Lower lobe of right lung (tissue), 2 donors: ENCODE measurements around the gene FHIP2A. TPM values are rescaled to one million over a fixed set of nuclear protein-coding genes. Genes with fewer than 3 reads are reported as not detected.
A peak's percentile ranks its signal among the peaks of the same experiment; 100 is the strongest.
"Not testable (repeated sequence)": the region's sequence is repeated elsewhere in the genome, so short reads cannot be mapped to it uniquely, and the experiment has no call there.

ENCODE experiments used
- ATAC-seq, 2 donors: fragments of 200-7000 bp; cut with Tn5 transposase; one replicate each; pipeline ENCODE4 v1.9.1; 2020 to 2022; ENCODE audit warnings: mild to moderate bottlenecking in 2 of 2, moderate library complexity in 2 of 2
- DNase-seq: peaks from one replicate; pipeline ENCODE4 v3.0.0-alpha.2; 2020
- H3K27ac ChIP-seq: fragments of 200-600 bp; one replicate; pipeline ENCODE4 v1.8.0; 2022
- H3K27me3 ChIP-seq: fragments of 200-600 bp; one replicate; pipeline ENCODE4 v1.8.0; 2022; ENCODE audit warnings: low read depth
- H3K36me3 ChIP-seq: fragments of 200-600 bp; one replicate; pipeline ENCODE4 v1.8.0; 2022; ENCODE audit warnings: mild to moderate bottlenecking
- H3K4me1 ChIP-seq: fragments of 200-600 bp; one replicate; pipeline ENCODE4 v1.8.0; 2022
- H3K4me3 ChIP-seq: fragments of 200-600 bp; one replicate; pipeline ENCODE4 v1.8.0; 2022; ENCODE audit warnings: mild to moderate bottlenecking
- H3K9me3 ChIP-seq: fragments of 200-600 bp; one replicate; pipeline ENCODE4 v1.8.0; 2022
- CTCF ChIP-seq: fragments of 200-600 bp; IDR thresholded peaks from one replicate; pipeline ENCODE4 v1.8.0; 2022; ENCODE audit warnings: antibody characterized with exemption, mild to moderate bottlenecking
- intact Hi-C: fragments of 100-400 bp; cut with DNase I; formaldehyde crosslinking; loops from one replicate; pipeline ENCODE4 v1.11.0; 2022
- long read RNA-seq: library from polyadenylated mRNA; unstranded; transcript quantifications from one replicate; pipeline ENCODE4 v2.0.0, GENCODE V29; 2021
- total RNA-seq: library from RNA; stranded (reverse); fragmentation: NEBNext Ultra II Directional; extraction: Animal tissue kit (Norgen Biotek cat#: 25700); gene quantifications from one replicate; pipeline ENCODE4 v1.2.1, GENCODE V29; 2021
- donor health status: DM: no; HTN: yes; CAD: no; lungs with severe emphysema.

FHIP2A gene
- 23.6 TPM for total RNA-seq
- long read RNA-seq, full-length matches to known transcripts: 15 of 25 reads
- long read RNA-seq, partial matches to known transcripts: 8 of 25 reads
- long read RNA-seq, other reads (novel, unspliced or antisense): 2 of 25 reads

GRCh38 chr10:114821293-114821914 is at the start of gene FHIP2A:
Gene FHIP2A (plus strand): TSS chr10:114821780. CDS start chr10:114822079, 299 bp downstream.
- Histone ChIP-seq H3K36me3 (no peaks in the 10 kb centered on the region), H3K9me3 (no peaks in the 10 kb centered on the region), H3K27ac (peak within 1 kb of the TSS; percentile 98), H3K27me3 (no peaks in the 10 kb centered on the region), H3K4me1 (peaks cover 41% of the 10 kb centered on the region), H3K4me3 (peak within 1 kb of the TSS; percentile 92)
- intact Hi-C loops: no loop called here
- TF ChIP-seq CTCF: peak; percentile 62
- ATAC-seq: peak; percentile 96 to 98
- peak; percentile 82 for DNase-seq

GRCh38 chr10:114772496-114773196 is 48.9 kb upstream of the FHIP2A start:
- TF ChIP-seq CTCF: no peak
- Histone ChIP-seq H3K27me3 (peaks cover 3% of the 10 kb centered on the region), H3K4me1 (peaks cover 5% of the 10 kb centered on the region), H3K36me3 (no peaks in the 10 kb centered on the region), H3K9me3 (no peaks in the 10 kb centered on the region), H3K4me3 (no peak overlapping the region), H3K27ac (no peak overlapping the region)
- ATAC-seq: no peak
- intact Hi-C loops: no loop called here
- no peak for DNase-seq

DNA sequence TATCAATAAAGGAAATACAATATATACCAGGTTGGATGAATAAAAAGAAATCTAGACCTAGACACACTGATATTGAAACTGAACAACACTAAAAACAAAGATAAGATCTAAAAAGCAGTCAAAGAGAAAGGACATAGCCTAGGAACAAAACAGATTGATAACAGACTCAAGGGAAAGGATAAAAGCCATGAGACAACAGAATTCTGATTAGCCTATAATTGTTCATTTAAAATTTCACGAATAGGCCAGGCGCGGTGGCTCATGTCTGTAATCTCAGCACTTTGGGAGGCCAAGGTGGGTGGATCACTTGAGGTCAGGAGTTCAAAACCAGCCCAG is 48.4 kb upstream of the FHIP2A start:
- DNase-seq: no peak
- Histone ChIP-seq H3K27ac (no peak overlapping the region), H3K4me3 (no peak overlapping the region), H3K36me3 (no peaks in the 10 kb centered on the region), H3K4me1 (peaks cover 3% of the 10 kb centered on the region), H3K27me3 (peaks cover 3% of the 10 kb centered on the region), H3K9me3 (no peaks in the 10 kb centered on the region)
- no peak for TF ChIP-seq CTCF
- ATAC-seq: no peak
- intact Hi-C loops: no loop called here

GRCh38 chr10:114775082-114775481 is 46.5 kb upstream of the FHIP2A start:
- H3K27me3 ChIP-seq, H3K9me3 ChIP-seq, ATAC-seq, H3K27ac ChIP-seq, H3K4me1 ChIP-seq, DNase-seq, H3K4me3 ChIP-seq, intact Hi-C loops, H3K36me3 ChIP-seq: not testable (repeated sequence)

DNA sequence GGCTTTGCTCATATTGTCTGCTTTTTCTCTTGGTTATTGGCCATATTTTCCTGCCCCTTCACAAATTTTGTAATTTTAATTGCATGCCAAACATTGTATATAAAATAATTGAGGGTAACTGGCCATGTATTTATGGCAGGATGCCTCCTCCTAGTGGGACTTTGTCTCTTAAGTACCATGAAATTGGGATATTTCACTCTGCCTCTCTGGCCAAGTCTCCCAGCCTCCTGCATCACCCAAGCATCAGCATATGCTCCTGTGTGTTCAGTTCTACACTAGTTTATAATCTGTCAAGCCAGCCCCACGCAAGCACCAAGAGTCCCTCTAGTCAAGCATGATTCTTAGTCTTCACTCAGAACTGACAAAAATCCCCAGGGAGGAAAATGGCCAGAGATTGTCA is 44.2 kb upstream of the FHIP2A start:
- no peak for ATAC-seq
- Histone ChIP-seq H3K27ac (no peak overlapping the region), H3K4me1 (peaks cover 12% of the 10 kb centered on the region), H3K4me3 (no peak overlapping the region), H3K36me3 (no peaks in the 10 kb centered on the region), H3K9me3 (no peaks in the 10 kb centered on the region), H3K27me3 (no peaks in the 10 kb centered on the region)
- intact Hi-C loops: no loop called here
- no peak for DNase-seq
- no peak for TF ChIP-seq CTCF
